ENCODE results near the gene INS. TPM values are rescaled to one million over a fixed set of nuclear protein-coding genes. Genes with fewer than 3 reads are reported as not detected.

The INS gene
- total RNA-seq, 1 experiment from 2014 or later, result not detected

- Mint-ChIP-seq H3K9me3 (ENCODE audit: low read depth, unreplicated experiment) (no peaks in the 10 kb centered on the region), H3K27ac (ENCODE audit: unreplicated experiment) (no peak overlapping the region), H3K4me1 (ENCODE audit: low read depth, unreplicated experiment) (no peaks in the 10 kb centered on the region), H3K27me3 (ENCODE audit: unreplicated experiment) (peaks cover 66% of the 10 kb centered on the region), H3K36me3 (ENCODE audit: insufficient read depth, unreplicated experiment) (no peaks in the 10 kb centered on the region), H3K4me3 (ENCODE audit: low read depth, unreplicated experiment) (no peak overlapping the region)
- BruUV-seq (replicated peaks), result no TSS peak
- DNase-seq, result peak; percentile 87
- CTCF ChIA-PET, result interaction anchor here (0.5 to 1.7 kb wide), 17 partner anchors 9 to 504 kb away, joined by 3 to 18 read pairs (median 4); no protein-coding TSS in a partner anchor
- TF ChIP-seq CTCF (IDR thresholded peaks at IDR 0.05; ENCODE audit: unreplicated experiment), result peak; percentile 76
- intact Hi-C loops (cut with micrococcal nuclease; ENCODE audit: unreplicated experiment), result no loop called here
Measured at GRCh38 chr11:2156416-2157182, 4.4 kb downstream of the INS start.

- H3K9me3 Mint-ChIP-seq (ENCODE audit: low read depth, unreplicated experiment), result no peaks in the 10 kb centered on the region
- H3K27me3 Mint-ChIP-seq (ENCODE audit: unreplicated experiment), result peaks cover 70% of the 10 kb centered on the region
- no TSS peak for BruUV-seq (replicated peaks)
- CTCF ChIA-PET, result interaction anchor here (0.9 to 1.7 kb wide), 10 partner anchors 13 to 503 kb away, joined by 3 to 18 read pairs (median 4); no protein-coding TSS in a partner anchor
- TF ChIP-seq CTCF (IDR thresholded peaks at IDR 0.05; ENCODE audit: unreplicated experiment), result no peak
- H3K4me1 Mint-ChIP-seq (ENCODE audit: low read depth, unreplicated experiment), result no peaks in the 10 kb centered on the region
- H3K4me3 Mint-ChIP-seq (ENCODE audit: low read depth, unreplicated experiment), result no peak overlapping the region
- no peak for DNase-seq
- intact Hi-C loops (cut with micrococcal nuclease; ENCODE audit: unreplicated experiment), result no loop called here
- H3K27ac Mint-ChIP-seq (ENCODE audit: unreplicated experiment), result no peak overlapping the region
- no peaks in the 10 kb centered on the region for H3K36me3 Mint-ChIP-seq (ENCODE audit: insufficient read depth, unreplicated experiment)
Measured at GRCh38 chr11:2155511-2155910, 5.5 kb downstream of the INS start.

- Mint-ChIP-seq H3K9me3 (ENCODE audit: low read depth, unreplicated experiment) (no peaks in the 10 kb centered on the region), H3K27me3 (ENCODE audit: unreplicated experiment) (peaks cover 70% of the 10 kb centered on the region), H3K27ac (ENCODE audit: unreplicated experiment) (no peak overlapping the region), H3K4me3 (ENCODE audit: low read depth, unreplicated experiment) (no peak overlapping the region), H3K4me1 (ENCODE audit: low read depth, unreplicated experiment) (no peaks in the 10 kb centered on the region), H3K36me3 (ENCODE audit: insufficient read depth, unreplicated experiment) (no peaks in the 10 kb centered on the region)
- no peak for TF ChIP-seq CTCF (IDR thresholded peaks at IDR 0.05; ENCODE audit: unreplicated experiment)
- no peak for DNase-seq
- CTCF ChIA-PET, result interaction anchor here (7.3 kb wide), 1 partner anchor 118 kb away, joined by 159 read pairs; no protein-coding TSS in a partner anchor
- intact Hi-C loops (cut with micrococcal nuclease; ENCODE audit: unreplicated experiment), result loop anchor here (5.0 kb wide), 4 partner anchors 273 to 503 kb away; partner anchors contain the start of gene TNNI2
- no TSS peak for BruUV-seq (replicated peaks)
Measured at GRCh38 chr11:2154889-2155288, 6.1 kb downstream of the INS start.

GRCh38 chr11:2154195-2154585 lies 6.8 kb downstream of the INS start:
- BruUV-seq (replicated peaks), result no TSS peak
- no peaks in the 10 kb centered on the region for H3K4me1 Mint-ChIP-seq (ENCODE audit: low read depth, unreplicated experiment)
- peaks cover 70% of the 10 kb centered on the region for H3K27me3 Mint-ChIP-seq (ENCODE audit: unreplicated experiment)
- no peaks in the 10 kb centered on the region for H3K9me3 Mint-ChIP-seq (ENCODE audit: low read depth, unreplicated experiment)
- no peak for DNase-seq
- no peak overlapping the region for H3K4me3 Mint-ChIP-seq (ENCODE audit: low read depth, unreplicated experiment)
- CTCF ChIA-PET, result interaction anchor here (0.7 to 7.3 kb wide), 2 partner anchors 11 to 118 kb away, joined by 3 to 159 read pairs; no protein-coding TSS in a partner anchor
- no peak overlapping the region for H3K27ac Mint-ChIP-seq (ENCODE audit: unreplicated experiment)
- intact Hi-C loops (cut with micrococcal nuclease; ENCODE audit: unreplicated experiment), result loop anchor here (5.0 kb wide), 4 partner anchors 272 to 502 kb away; partner anchors contain the start of gene TNNI2
- H3K36me3 Mint-ChIP-seq (ENCODE audit: insufficient read depth, unreplicated experiment), result no peaks in the 10 kb centered on the region
- TF ChIP-seq CTCF (IDR thresholded peaks at IDR 0.05; ENCODE audit: unreplicated experiment), result no peak

Data from Calu3 (cell line).